BJ (cell line): Measurements from ENCODE around the gene PDIK1L. TPM values are rescaled to one million over a fixed set of nuclear protein-coding genes. Genes with fewer than 3 reads are reported as not detected.

Source experiments
- CTCF ChIA-PET: fragments of 350-600 bp; formaldehyde crosslinking; extraction: SDS; loops from one replicate; lab custom pipeline; 2021; ENCODE audit warnings: antibody characterized with exemption, inconsistent platforms; lab: Yijun Ruan, JAX
- POLR2A ChIA-PET: fragments of 300-600 bp; sonication (Branson Sonifier 250); formaldehyde crosslinking; extraction: SDS; loops from one replicate; lab custom pipeline; 2021; ENCODE audit warnings: antibody characterized with exemption; lab: Charles Lee
- DNase-seq: peaks from one replicate; pipeline ENCODE4 v3.0.0-alpha.2; 2011; ENCODE audit warnings: low read depth
- H3K27me3 ChIP-seq: 2 replicates; pipeline ENCODE4 v1.6.0; 2011; ENCODE audit warnings: low read length; ENCODE audit not compliant: control insufficient read depth, insufficient read depth
- H3K36me3 ChIP-seq: 2 replicates; pipeline ENCODE4 v1.5.1; 2011; ENCODE audit warnings: low read length; ENCODE audit not compliant: control insufficient read depth, insufficient read depth
- H3K4me3 ChIP-seq: 2 replicates; pipeline ENCODE4 v1.5.1; 2011; ENCODE audit warnings: low read depth, mild to moderate bottlenecking, control low read depth, low read length
- CTCF ChIP-seq: IDR thresholded peaks from 2 replicates; pipeline ENCODE4 v1.5.1; 2011; ENCODE audit warnings: low read depth, mild to moderate bottlenecking, control low read depth, inconsistent platforms, low read length, moderate library complexity; ENCODE audit not compliant: insufficient read depth
- polyA plus RNA-seq: library from polyadenylated mRNA; depleted of rRNA; stranded (reverse); fragments of >200 nt; gene quantifications from 2 replicates; pipeline ENCODE4 v1.2.3, GENCODE V29; 2011

The PDIK1L gene
- polyA plus RNA-seq, 1 experiment = 1.4 TPM

- no peak overlapping the region for H3K4me3 ChIP-seq
- no peak for DNase-seq
- H3K27me3 ChIP-seq = peaks cover 11% of the 10 kb centered on the region
- no peak for TF ChIP-seq CTCF
- POLR2A ChIA-PET = interaction anchor here (0.8 kb wide), 1 partner anchor 49 kb away, joined by 3 read pairs; no protein-coding TSS in a partner anchor
- H3K36me3 ChIP-seq = no peaks in the 10 kb centered on the region
- CTCF ChIA-PET = interaction anchor here (1.8 to 2.0 kb wide), 2 partner anchors 45 to 64 kb away, joined by 4 to 7 read pairs; no protein-coding TSS in a partner anchor
Measured at GRCh38 chr1:26081267-26082019, 30.2 kb upstream of the PDIK1L start.

- no peak for TF ChIP-seq CTCF
- H3K4me3 ChIP-seq = no peak overlapping the region
- ChIA-PET CTCF (no interaction called here), POLR2A (no interaction called here)
- peaks cover 11% of the 10 kb centered on the region for H3K27me3 ChIP-seq
- no peak for DNase-seq
- no peaks in the 10 kb centered on the region for H3K36me3 ChIP-seq
Measured at GRCh38 chr1:26082020-26082350, 29.6 kb upstream of the PDIK1L start.

GRCh38 chr1:26083208-26083607, 28.4 kb upstream of the PDIK1L start:
- no peak for TF ChIP-seq CTCF
- H3K36me3 ChIP-seq = no peaks in the 10 kb centered on the region
- peaks cover 11% of the 10 kb centered on the region for H3K27me3 ChIP-seq
- H3K4me3 ChIP-seq = no peak overlapping the region
- ChIA-PET POLR2A (no interaction called here), CTCF (interaction anchor here (1.4 kb wide), 1 partner anchor 47 kb away, joined by 4 read pairs; no protein-coding TSS in a partner anchor)
- DNase-seq = no peak

GRCh38 chr1:26084091-26084561, 27.5 kb upstream of the PDIK1L start:
- H3K27me3 ChIP-seq = peaks cover 11% of the 10 kb centered on the region
- CTCF ChIA-PET = interaction anchor here (1.2 to 2.3 kb wide), 5 partner anchors 18 to 48 kb away, joined by 4 to 13 read pairs (median 4); no protein-coding TSS in a partner anchor
- DNase-seq = no peak
- TF ChIP-seq CTCF = no peak
- POLR2A ChIA-PET = no interaction called here
- no peak overlapping the region for H3K4me3 ChIP-seq
- H3K36me3 ChIP-seq = no peaks in the 10 kb centered on the region

- TF ChIP-seq CTCF = no peak
- peaks cover 11% of the 10 kb centered on the region for H3K27me3 ChIP-seq
- no peak overlapping the region for H3K4me3 ChIP-seq
- DNase-seq = no peak
- no peaks in the 10 kb centered on the region for H3K36me3 ChIP-seq
- POLR2A ChIA-PET = no interaction called here
- CTCF ChIA-PET = interaction anchor here (1.1 to 2.3 kb wide), 5 partner anchors 18 to 49 kb away, joined by 3 to 13 read pairs (median 4); no protein-coding TSS in a partner anchor
Measured at GRCh38 chr1:26084844-26085243, 26.8 kb upstream of the PDIK1L start.
